ENCODE results near the gene JAKMIP2.
"Not testable (repeated sequence)": the region's sequence is repeated elsewhere in the genome, so short reads cannot be mapped to it uniquely, and the experiment has no call there.

JAKMIP2 gene

DNA sequence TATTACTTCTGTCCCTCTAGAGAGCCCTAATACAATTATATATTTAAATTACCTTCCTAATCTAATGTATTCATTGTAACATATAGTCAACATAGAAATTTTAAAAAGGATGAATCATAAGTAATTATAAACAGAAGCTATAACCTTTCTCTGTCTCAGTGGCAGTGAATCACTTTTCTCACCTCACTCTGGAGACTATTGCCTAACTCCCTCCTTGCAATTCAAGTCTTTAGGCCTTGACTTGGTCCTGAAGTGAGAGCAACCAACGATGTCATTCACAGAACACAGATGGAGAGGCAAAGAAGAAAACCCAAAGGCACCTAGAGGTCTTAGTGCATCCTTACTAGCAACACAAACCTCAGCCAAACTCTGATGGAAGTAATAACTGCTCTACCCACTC is 139.4 kb downstream of the JAKMIP2 start:
- DNase-seq, result no peak

DNA sequence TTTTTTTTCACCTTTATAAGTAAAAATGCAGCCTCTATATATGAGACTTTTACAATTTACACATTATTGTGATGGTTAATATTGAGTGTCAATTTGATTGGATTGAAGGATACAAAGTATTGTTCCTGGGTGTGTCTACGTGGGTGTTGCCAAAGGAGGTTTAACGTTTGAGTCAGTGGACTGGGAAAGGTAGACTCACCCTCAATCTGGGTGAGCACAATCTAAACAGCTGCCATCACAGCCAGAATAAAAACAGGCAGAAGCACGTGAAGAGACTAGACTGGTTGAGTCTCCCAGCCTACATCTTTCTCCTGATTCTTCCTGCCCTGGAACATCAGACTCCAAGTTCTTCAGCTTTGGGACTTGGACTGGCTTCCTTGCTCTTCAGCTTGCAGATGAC is 139.9 kb downstream of the JAKMIP2 start:
- no peak for DNase-seq

DNA sequence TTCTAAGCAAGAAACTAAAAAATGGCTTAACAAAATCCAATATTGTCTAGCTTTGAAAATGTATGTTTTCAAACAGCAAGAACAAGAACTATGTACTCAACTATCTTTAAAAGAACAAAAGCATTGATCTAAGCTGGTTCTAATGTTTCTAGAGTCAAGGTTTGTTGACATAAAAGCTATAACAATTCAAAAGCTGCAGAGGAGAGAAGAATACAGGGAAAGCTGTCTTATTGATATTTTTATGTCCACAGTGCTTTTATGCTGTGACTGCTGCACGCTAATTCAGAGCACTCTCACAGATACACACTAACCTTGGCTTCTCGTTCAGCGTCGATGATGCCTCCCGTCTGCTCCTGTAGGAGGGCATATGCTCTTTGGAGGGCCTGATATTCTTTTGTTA is 143.2 kb downstream of the JAKMIP2 start:
- DNase-seq, result no peak

GRCh38 chr5:147636729-147636984 is 145.9 kb downstream of the JAKMIP2 start:
- no peak for DNase-seq

GRCh38 chr5:147635882-147636728 is 146.4 kb downstream of the JAKMIP2 start:
- no peak for DNase-seq

GRCh38 chr5:147635439-147635838 is 147.1 kb downstream of the JAKMIP2 start:
- not testable (repeated sequence) for DNase-seq

DNA sequence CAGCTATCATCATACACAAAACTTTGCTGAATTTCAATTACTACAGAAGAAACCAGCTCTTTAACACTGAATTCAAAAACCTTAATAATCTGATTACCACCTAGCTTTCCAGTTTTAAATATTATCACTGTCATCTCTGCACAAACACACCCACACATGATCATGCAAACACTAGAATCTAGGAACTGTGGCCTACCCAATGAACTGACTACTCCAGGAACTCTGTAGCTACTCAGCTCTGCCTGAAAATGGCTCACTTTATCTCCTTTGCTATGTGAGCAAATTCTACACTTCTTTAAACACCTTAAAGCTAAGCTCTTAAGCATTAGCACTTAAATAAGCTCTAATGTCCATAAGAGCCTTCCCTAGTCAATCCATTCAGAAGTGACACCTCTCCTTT is 149.4 kb downstream of the JAKMIP2 start:
- DNase-seq, result no peak

- DNase-seq, result no peak
Observed at GRCh38 chr5:147631428-147632003, 151.0 kb downstream of the JAKMIP2 start.

- no peak for DNase-seq
Observed at GRCh38 chr5:147629196-147629595, 153.3 kb downstream of the JAKMIP2 start.

DNA sequence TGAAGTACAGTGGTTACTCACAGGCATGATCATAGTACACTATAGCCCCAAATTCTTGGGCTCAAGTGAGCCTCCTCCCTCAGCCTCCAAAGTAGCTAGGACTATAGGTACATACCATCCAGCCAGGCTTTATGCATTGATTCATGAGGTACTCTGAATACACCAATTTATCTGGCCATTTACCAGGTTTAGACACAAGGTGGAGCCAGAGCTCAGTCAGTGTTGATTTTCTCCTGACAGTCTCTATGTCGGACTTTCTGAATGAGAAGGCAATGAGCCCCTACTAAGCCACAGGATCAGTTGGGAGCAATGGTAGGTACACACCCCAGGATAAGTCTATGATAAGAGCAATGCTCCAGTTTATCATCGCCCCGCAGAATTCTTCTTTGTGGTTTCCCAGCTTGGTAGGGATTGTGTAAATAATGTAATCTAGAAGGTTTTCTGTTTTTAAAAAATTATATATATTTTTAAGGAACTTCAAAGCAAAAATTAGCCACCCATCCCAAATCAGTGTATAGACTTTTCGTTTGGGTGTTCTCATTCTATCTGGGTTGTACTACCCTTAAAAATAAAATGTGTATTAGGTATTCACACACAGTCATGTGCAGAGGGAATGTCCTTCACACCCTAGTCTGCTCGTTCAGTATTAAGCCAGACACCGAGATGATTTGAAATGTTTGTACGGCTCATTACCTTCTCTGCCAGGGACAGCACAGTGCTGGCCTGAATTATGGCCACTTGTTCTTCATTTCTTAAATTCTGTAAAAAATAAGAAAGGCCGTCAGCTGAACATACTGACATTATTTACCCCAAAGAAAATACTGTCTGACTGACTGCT is 154.3 kb downstream of the JAKMIP2 start:
- peak; percentile 4 to 53 for DNase-seq

DNA sequence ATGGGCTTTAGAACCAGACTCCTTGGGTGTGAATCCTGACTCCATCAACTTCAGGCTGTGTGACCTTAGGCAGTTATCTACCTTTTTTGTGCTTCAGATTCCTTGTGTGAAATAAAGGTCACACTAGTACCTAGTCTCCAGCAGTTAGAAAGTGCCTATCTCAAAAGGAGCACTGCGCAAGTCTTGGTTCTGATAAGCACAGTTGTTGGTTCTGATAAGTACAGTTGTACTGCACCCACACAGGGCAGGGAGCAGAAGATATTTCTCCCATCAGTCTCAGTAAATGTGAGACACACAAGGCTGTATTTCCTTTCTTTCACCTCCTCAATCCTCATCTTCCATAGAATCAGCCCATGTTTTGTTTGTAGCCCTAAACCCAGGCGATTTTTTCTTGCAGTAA is 156.1 kb downstream of the JAKMIP2 start:
- no peak for DNase-seq

- no peak for DNase-seq
Observed at GRCh38 chr5:147621016-147621415, 161.5 kb downstream of the JAKMIP2 start.

DNA sequence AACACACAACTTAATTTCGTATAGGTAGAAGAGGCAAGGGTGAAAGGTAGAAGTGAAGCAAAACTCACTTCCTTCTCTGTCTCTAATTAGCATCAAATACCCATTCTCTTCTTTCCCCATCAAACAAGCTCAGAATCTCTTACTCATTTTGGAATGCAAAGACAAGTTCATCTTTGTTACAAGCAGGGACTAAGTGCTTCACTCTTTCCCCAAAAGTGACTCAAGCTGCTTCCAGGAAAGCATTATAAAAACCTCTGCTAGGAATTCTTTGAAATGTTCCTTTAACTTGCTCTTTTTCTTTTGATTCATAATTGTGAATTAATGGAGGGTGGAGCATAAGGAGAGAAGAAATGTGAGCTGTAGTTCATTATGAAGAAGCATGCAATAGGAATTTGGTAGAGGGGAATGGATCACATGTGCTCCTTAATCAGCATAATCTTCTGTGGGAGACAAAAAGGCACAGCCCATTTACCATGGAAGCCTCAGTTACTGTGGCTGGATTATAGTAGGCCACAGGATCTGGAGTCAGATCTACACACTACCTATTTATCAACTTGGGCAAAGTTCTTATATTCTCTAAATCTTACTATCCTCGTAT is 163.1 kb downstream of the JAKMIP2 start:
- no peak for DNase-seq

- no peak for DNase-seq
Observed at GRCh38 chr5:147617711-147618350, 164.7 kb downstream of the JAKMIP2 start.

DNA sequence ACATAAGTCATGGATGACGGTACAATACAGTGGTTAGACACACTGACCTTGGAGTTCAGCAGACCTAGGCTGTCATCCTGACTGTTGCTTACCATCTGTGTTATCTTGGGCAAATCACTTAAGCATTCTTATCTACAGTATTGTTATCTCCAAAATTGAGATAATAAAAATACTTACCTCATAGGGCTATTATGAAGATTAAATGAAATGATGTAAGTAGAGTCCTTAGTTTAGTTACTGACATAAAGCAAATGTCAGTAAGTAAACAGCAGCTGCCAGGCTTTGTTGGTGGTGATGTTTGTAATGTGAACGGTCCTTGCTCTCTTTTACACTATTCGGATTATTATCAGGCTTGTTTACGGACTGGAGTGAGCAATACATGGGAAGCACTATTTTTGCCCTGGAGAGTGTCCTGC is 165.3 kb downstream of the JAKMIP2 start:
- no peak for DNase-seq

- no peak for DNase-seq
Observed at GRCh38 chr5:147616421-147616820, 166.1 kb downstream of the JAKMIP2 start.

DNA sequence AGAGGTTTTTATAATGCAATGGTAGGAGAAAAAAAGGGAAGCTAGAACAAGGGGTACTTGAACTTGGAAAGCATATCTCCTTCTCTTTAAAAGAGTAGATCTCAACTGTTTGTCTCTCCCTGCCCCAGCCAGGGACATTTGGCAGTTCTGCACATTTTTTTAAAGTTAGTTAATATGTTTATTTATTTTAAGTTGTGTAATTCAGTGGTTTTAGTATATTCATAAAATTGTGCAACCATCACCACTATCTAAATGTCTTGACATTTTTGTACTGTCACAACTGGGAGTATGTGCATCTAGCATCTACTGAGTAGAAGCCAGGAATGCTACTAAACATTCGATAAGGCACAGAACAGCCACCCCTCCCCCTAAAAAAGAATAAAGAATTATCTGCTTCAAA is 169.2 kb downstream of the JAKMIP2 start:
- no peak for DNase-seq

GRCh38 chr5:147611483-147611882 is 171.0 kb downstream of the JAKMIP2 start:
- no peak for DNase-seq

DNA sequence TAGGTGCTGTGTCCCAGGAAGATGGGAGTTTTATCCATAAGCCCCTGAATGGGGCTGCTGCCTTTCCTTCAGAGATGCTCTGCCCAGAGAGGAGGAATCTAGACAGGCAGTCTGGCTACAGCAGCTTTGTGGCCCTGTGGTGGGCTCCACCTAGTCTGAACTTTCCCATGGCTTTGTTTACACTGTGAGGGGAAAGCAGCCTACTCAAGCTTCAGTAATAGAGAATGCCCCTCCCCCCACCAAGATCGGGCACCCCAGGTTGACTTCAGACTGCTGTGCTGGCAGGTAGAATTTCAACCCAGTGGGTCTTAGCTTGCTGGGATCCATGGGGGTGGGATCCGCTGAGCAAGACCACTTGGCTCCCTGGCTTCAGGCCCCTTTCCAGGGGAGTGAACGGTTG is 171.7 kb downstream of the JAKMIP2 start:
- DNase-seq, result no peak

- no peak for DNase-seq
Observed at GRCh38 chr5:147601652-147602051, 180.9 kb downstream of the JAKMIP2 start.

- DNase-seq, result no peak
Observed at GRCh38 chr5:147591120-147591519, 191.4 kb downstream of the JAKMIP2 start.

DNA sequence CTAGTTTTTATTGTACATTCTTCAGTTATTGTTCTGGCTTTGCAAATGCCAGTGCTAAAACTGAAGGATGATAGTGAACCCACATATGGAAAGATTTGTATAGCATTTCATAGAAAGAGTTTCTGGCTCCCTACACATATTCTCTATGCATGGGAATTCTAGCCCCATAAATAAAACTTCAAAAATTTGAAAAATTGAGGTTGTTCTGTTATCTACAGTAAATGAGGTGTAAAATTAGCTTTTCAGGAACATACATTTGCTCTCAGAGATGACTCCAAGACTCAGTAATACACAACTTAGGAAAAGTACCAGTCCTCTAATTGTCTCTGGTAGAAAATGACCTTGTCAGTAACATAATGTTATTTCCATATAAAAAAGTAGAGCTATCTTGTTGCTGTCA is 192.4 kb downstream of the JAKMIP2 start:
- no peak for DNase-seq

GRCh38 chr5:147586832-147587231 is 195.7 kb downstream of the JAKMIP2 start:
- DNase-seq, result no peak
